WTC11 (cell line): ENCODE data around the gene TUBGCP2.

Experiments used
- CREB1 ChIP-seq: sonication (generic); formaldehyde crosslinking; IDR thresholded peaks from 2 replicates; pipeline ENCODE4 v1.8.0; 2023; ENCODE audit warnings: mild to moderate bottlenecking, missing genetic modification reagents
- FOXJ3 ChIP-seq: sonication (generic); formaldehyde crosslinking; IDR thresholded peaks from 2 replicates; pipeline ENCODE4 v1.9.0; 2021; ENCODE audit warnings: missing genetic modification reagents, mild to moderate bottlenecking, borderline replicate concordance
- MYBL2 ChIP-seq: sonication (generic); formaldehyde crosslinking; IDR thresholded peaks from 2 replicates; pipeline ENCODE4 v1.8.1; 2023; ENCODE audit warnings: mild to moderate bottlenecking, moderate library complexity, missing genetic modification reagents
- ZNF232 ChIP-seq: sonication (generic); formaldehyde crosslinking; IDR thresholded peaks from 2 replicates; pipeline ENCODE4 v1.8.0; 2022; ENCODE audit warnings: mild to moderate bottlenecking, missing genetic modification reagents
- ZNF263 ChIP-seq: sonication (generic); formaldehyde crosslinking; IDR thresholded peaks from 2 replicates; pipeline ENCODE4 v1.8.1; 2022; ENCODE audit warnings: low read depth, mild to moderate bottlenecking, moderate library complexity, missing genetic modification reagents
- ZNF317 ChIP-seq: sonication (generic); formaldehyde crosslinking; IDR thresholded peaks from 2 replicates; pipeline ENCODE4 v1.8.1; 2023; ENCODE audit warnings: low read depth, mild to moderate bottlenecking, moderate library complexity, missing genetic modification reagents, borderline replicate concordance
- TF ChIP-seq, protein P1 (sequence below): fragments of 200-600 bp; IDR thresholded peaks from 2 replicates; pipeline ENCODE4 v1.8.0; 2022; ENCODE audit warnings: antibody characterized with exemption

- no peak for TF ChIP-seq ZNF232 (CRISPR knock-in tag)
- no peak for TF ChIP-seq ZNF263 (CRISPR knock-in tag)
- TF ChIP-seq, protein P1, sequence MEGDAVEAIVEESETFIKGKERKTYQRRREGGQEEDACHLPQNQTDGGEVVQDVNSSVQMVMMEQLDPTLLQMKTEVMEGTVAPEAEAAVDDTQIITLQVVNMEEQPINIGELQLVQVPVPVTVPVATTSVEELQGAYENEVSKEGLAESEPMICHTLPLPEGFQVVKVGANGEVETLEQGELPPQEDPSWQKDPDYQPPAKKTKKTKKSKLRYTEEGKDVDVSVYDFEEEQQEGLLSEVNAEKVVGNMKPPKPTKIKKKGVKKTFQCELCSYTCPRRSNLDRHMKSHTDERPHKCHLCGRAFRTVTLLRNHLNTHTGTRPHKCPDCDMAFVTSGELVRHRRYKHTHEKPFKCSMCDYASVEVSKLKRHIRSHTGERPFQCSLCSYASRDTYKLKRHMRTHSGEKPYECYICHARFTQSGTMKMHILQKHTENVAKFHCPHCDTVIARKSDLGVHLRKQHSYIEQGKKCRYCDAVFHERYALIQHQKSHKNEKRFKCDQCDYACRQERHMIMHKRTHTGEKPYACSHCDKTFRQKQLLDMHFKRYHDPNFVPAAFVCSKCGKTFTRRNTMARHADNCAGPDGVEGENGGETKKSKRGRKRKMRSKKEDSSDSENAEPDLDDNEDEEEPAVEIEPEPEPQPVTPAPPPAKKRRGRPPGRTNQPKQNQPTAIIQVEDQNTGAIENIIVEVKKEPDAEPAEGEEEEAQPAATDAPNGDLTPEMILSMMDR, result no peak
- no peak for TF ChIP-seq ZNF317 (CRISPR knock-in tag)
- TF ChIP-seq CREB1 (CRISPR knock-in tag), result no peak
- no peak for TF ChIP-seq MYBL2 (CRISPR knock-in tag)
- no peak for TF ChIP-seq FOXJ3
These were observed 40.9 kb upstream of the TUBGCP2 start for GRCh38 chr10:133349577-133350011.
